ENCODE data around the gene RPLP1. TPM values are rescaled to one million over a fixed set of nuclear protein-coding genes. Genes with fewer than 3 reads are reported as not detected.

Gene RPLP1
- total and polyA plus RNA-seq, 9 of the 15 experiments (the other 6 are each of a cell fraction or from before 2014, with no cell fraction given): 76.3 to 3,053 (median 847) TPM

- peak; percentile 78 for TF ChIP-seq PCBP1 (IDR thresholded peaks at IDR 0.05; ENCODE audit: low read depth, low read length, poor library complexity, severe bottlenecking)
- no peak for TF ChIP-seq MAFF (IDR thresholded peaks at IDR 0.05; ENCODE audit: low read length)
- TF ChIP-seq ZNF134 (CRISPR knock-in tag; conservative IDR thresholded peaks at IDR 0.05): no peak
- peak; percentile 69 for TF ChIP-seq CBFB (CRISPR knock-in tag; IDR thresholded peaks at IDR 0.05)
- 0 out of 2 replicates have a peak, but pooled peaks have one; percentile 18 for TF ChIP-seq ZNF274 (IDR thresholded peaks at IDR 0.05; ENCODE audit: borderline replicate concordance, low read depth, low read length)
- TF ChIP-seq TAF9B (IDR thresholded peaks at IDR 0.05; ENCODE audit: partially characterized antibody): peak; percentile 99
- no peak for TF ChIP-seq NR1H2 (CRISPR knock-in tag; IDR thresholded peaks at IDR 0.05)
- TF ChIP-seq IRF2 (CRISPR knock-in tag; IDR thresholded peaks at IDR 0.05): 0 out of 2 replicates have a peak, but pooled peaks have one; percentile 63
- TF ChIP-seq LCOR (CRISPR knock-in tag; IDR thresholded peaks at IDR 0.05): peak; percentile 32
- TF ChIP-seq KDM4B (IDR thresholded peaks at IDR 0.05; ENCODE audit: borderline replicate concordance in 2 of 2, low read depth in 1 of 2): peak in 1 of 2 experiments; percentile 72; a peak in 1 of 4 replicates
- TF ChIP-seq ZNF77 (CRISPR knock-in tag; IDR thresholded peaks at IDR 0.05): no peak
- peak; percentile 80 for TF ChIP-seq HLTF (IDR thresholded peaks at IDR 0.05)
- 0 out of 2 replicates have a peak, but pooled peaks have one; percentile 3 for TF ChIP-seq MYNN (IDR thresholded peaks at IDR 0.05)
- no peak for TF ChIP-seq MYNN (CRISPR knock-in tag; IDR thresholded peaks at IDR 0.05)
- peak; percentile 93 for TF ChIP-seq CBX1 (IDR thresholded peaks at IDR 0.05; ENCODE audit: low read depth)
- no peak for TF ChIP-seq GATAD2B (IDR thresholded peaks at IDR 0.05; ENCODE audit: borderline replicate concordance)
- no peak; the same call in 1 of the 2 replicates for TF ChIP-seq ZNF76 (CRISPR knock-in tag; IDR thresholded peaks at IDR 0.05; ENCODE audit: borderline replicate concordance)
- no peak for TF ChIP-seq HNRNPUL1 (IDR thresholded peaks at IDR 0.05; ENCODE audit: low read length)
- TF ChIP-seq, protein P1, sequence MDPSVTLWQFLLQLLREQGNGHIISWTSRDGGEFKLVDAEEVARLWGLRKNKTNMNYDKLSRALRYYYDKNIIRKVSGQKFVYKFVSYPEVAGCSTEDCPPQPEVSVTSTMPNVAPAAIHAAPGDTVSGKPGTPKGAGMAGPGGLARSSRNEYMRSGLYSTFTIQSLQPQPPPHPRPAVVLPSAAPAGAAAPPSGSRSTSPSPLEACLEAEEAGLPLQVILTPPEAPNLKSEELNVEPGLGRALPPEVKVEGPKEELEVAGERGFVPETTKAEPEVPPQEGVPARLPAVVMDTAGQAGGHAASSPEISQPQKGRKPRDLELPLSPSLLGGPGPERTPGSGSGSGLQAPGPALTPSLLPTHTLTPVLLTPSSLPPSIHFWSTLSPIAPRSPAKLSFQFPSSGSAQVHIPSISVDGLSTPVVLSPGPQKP (CRISPR knock-in tag; IDR thresholded peaks at IDR 0.05): 0 out of 2 replicates have a peak, but pooled peaks have one; percentile 70
- 0 out of 4 replicates have a peak, but pooled peaks of 1 of the 2 experiments have one; percentile 37 for TF ChIP-seq CSDE1 (IDR thresholded peaks at IDR 0.05)
- no peak for TF ChIP-seq RFX5 (IDR thresholded peaks at IDR 0.05; ENCODE audit: low read depth, low read length)
- TF ChIP-seq E2F6 (IDR thresholded peaks at IDR 0.05; ENCODE audit: borderline replicate concordance in 1 of 2, extremely low read depth in 1 of 2, insufficient read depth in 1 of 2, insufficient read length in 1 of 2, low read depth in 1 of 2, low read length in 1 of 2, poor library complexity in 1 of 2, severe bottlenecking in 1 of 2): peak; percentile 22 to 33
- no peak for TF ChIP-seq ZNF316 (IDR thresholded peaks at IDR 0.05)
- TF ChIP-seq MAZ (CRISPR knock-in tag; conservative IDR thresholded peaks at IDR 0.05 in 1 of 2, IDR thresholded peaks at IDR 0.05 in 1 of 2): peak; percentile 69 to 88; a peak in 3 of 4 replicates
- TF ChIP-seq, protein P2, sequence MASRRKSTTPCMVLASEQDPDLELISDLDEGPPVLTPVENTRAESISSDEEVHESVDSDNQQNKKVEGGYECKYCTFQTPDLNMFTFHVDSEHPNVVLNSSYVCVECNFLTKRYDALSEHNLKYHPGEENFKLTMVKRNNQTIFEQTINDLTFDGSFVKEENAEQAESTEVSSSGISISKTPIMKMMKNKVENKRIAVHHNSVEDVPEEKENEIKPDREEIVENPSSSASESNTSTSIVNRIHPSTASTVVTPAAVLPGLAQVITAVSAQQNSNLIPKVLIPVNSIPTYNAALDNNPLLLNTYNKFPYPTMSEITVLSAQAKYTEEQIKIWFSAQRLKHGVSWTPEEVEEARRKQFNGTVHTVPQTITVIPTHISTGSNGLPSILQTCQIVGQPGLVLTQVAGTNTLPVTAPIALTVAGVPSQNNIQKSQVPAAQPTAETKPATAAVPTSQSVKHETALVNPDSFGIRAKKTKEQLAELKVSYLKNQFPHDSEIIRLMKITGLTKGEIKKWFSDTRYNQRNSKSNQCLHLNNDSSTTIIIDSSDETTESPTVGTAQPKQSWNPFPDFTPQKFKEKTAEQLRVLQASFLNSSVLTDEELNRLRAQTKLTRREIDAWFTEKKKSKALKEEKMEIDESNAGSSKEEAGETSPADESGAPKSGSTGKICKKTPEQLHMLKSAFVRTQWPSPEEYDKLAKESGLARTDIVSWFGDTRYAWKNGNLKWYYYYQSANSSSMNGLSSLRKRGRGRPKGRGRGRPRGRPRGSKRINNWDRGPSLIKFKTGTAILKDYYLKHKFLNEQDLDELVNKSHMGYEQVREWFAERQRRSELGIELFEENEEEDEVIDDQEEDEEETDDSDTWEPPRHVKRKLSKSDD (conservative IDR thresholded peaks at IDR 0.05; ENCODE audit: low read length): no peak
These were observed at the start of gene RPLP1 (continued) for GRCh38 chr15:69452692-69453521.

Measured in K562 (cell line).